OCI-LY7 (cell line): ENCODE results near the gene BCL2L13. TPM values are rescaled to one million over a fixed set of nuclear protein-coding genes. Genes with fewer than 3 reads are reported as not detected.

Experiments
- BruUV-seq: library from RNA; stranded (reverse); fragments of 400-500 nt; replicated peaks from 2 replicates; lab custom pipeline; 2021; lab: Mats Ljungman, UMichigan
- CTCF ChIA-PET: fragments of 300-600 bp; sonication (Branson Sonifier 250); formaldehyde crosslinking; loops from one replicate; lab custom pipeline; 2022; ENCODE audit warnings: antibody characterized with exemption; ENCODE audit not compliant: unreplicated experiment; lab: Charles Lee
- POLR2A ChIA-PET: fragments of 300-600 bp; sonication (Branson Sonifier 250); formaldehyde crosslinking; loops from one replicate; lab custom pipeline; 2022; ENCODE audit warnings: antibody characterized with exemption; lab: Charles Lee
- DNase-seq: peaks from one replicate; pipeline ENCODE4 v3.0.0-alpha.2; 2015; ENCODE audit warnings: low spot score
- H2AFZ ChIP-seq: fragments of 200-600 bp; sonication (generic), shearing (Covaris generic); 2 replicates; pipeline ENCODE4 v1.6.1; 2014; ENCODE audit warnings: mild to moderate bottlenecking, antibody characterized with exemption, low read length, moderate library complexity
- H3K27ac ChIP-seq: fragments of 200-600 bp; sonication (generic); 2 replicates; pipeline ENCODE4 v1.5.1; 2014; ENCODE audit warnings: mixed run types, low read depth, mild to moderate bottlenecking, moderate library complexity, low read length, inconsistent platforms; ENCODE audit not compliant: poor library complexity, severe bottlenecking
- H3K36me3 ChIP-seq: fragments of 200-600 bp; sonication (generic); 2 replicates; pipeline ENCODE4 v1.6.1; 2014; ENCODE audit warnings: mild to moderate bottlenecking, antibody characterized with exemption, low read length, moderate library complexity, mixed read lengths; ENCODE audit not compliant: insufficient read depth
- H3K4me1 ChIP-seq: fragments of 200-600 bp; sonication (generic); 2 replicates; pipeline ENCODE4 v1.5.1; 2014; ENCODE audit warnings: mild to moderate bottlenecking, low read length; ENCODE audit not compliant: insufficient read depth, poor library complexity, severe bottlenecking
- H3K4me2 ChIP-seq: fragments of 200-600 bp; sonication (generic); 2 replicates; pipeline ENCODE4 v1.6.1; 2014; ENCODE audit warnings: mild to moderate bottlenecking, low read length
- H3K4me3 ChIP-seq: fragments of 200-600 bp; sonication (generic); 2 replicates; pipeline ENCODE4 v1.5.1; 2014; ENCODE audit warnings: mild to moderate bottlenecking, low read depth, low read length; ENCODE audit not compliant: poor library complexity, severe bottlenecking
- H3K79me2 ChIP-seq: fragments of 200-600 bp; sonication (generic); 2 replicates; pipeline ENCODE4 v1.6.1; 2016; ENCODE audit warnings: low read depth, mild to moderate bottlenecking, low read length, moderate library complexity, mixed read lengths; ENCODE audit not compliant: insufficient read depth
- H3K9me2 ChIP-seq: fragments of 200-600 bp; sonication (generic); 2 replicates; pipeline ENCODE4 v1.6.1; 2016; ENCODE audit warnings: mild to moderate bottlenecking, low read length, mixed read lengths; ENCODE audit not compliant: insufficient read depth
- H3K9me3 ChIP-seq: fragments of 200-600 bp; sonication (generic); 2 replicates; pipeline ENCODE4 v1.6.1; 2014; ENCODE audit warnings: mild to moderate bottlenecking, mixed run types, low read length, mixed read lengths
- H4K20me1 ChIP-seq: fragments of 200-600 bp; sonication (generic); 2 replicates; pipeline ENCODE4 v1.6.1; 2014; ENCODE audit warnings: mild to moderate bottlenecking, antibody characterized with exemption, low read length, moderate library complexity, mixed read lengths; ENCODE audit not compliant: insufficient read depth
- CTCF ChIP-seq: fragments of 200-600 bp; sonication (generic); conservative IDR thresholded peaks from 2 replicates; pipeline ENCODE4 v1.5.1; 2014; ENCODE audit warnings: mild to moderate bottlenecking, antibody characterized with exemption, low read length, moderate library complexity, mixed read lengths
- EZH2phosphoT487 ChIP-seq: fragments of 200-600 bp; sonication (generic); IDR thresholded peaks from 2 replicates; pipeline ENCODE4 v1.6.1; 2018; ENCODE audit warnings: low read depth, borderline replicate concordance, mild to moderate bottlenecking, mixed run types, antibody characterized with exemption, low read length, moderate library complexity, mixed read lengths
- intact Hi-C: fragments of 100-400 bp; cut with micrococcal nuclease; formaldehyde crosslinking; loops from one replicate; pipeline ENCODE4 v1.10.0; 2022; ENCODE audit not compliant: unreplicated experiment
- total RNA-seq, 2 experiments: library from RNA; depleted of rRNA in 1 of 2; stranded (reverse); fragments of >200 nt in 1 of 2; shearing (Covaris generic) in 1 of 2; gene quantifications; 2 replicates each; pipeline ENCODE4 v1.2.3, GENCODE V29; 2014 to 2022

Gene BCL2L13
- total RNA-seq, 2 experiments from 2014 or later: 25.2 to 38.3 TPM

- no TSS peak for BruUV-seq
- intact Hi-C loops: no loop called here
- POLR2A ChIA-PET: interaction anchor here (0.5 to 0.6 kb wide), 3 partner anchors 14 to 315 kb away, joined by 3 to 5 read pairs (median 3); no protein-coding TSS in a partner anchor
These were observed 69.0 kb downstream of the BCL2L13 start for GRCh38 chr22:17707526-17707925.

GRCh38 chr22:17710023-17710422 lies 71.5 kb downstream of the BCL2L13 start:
- H4K20me1 ChIP-seq: no peaks in the 10 kb centered on the region
- no peak overlapping the region for H2AFZ ChIP-seq
- no peak overlapping the region for H3K4me3 ChIP-seq
- H3K4me1 ChIP-seq: peaks cover 17% of the 10 kb centered on the region
- peaks cover 23% of the 10 kb centered on the region for H3K36me3 ChIP-seq
- H3K9me3 ChIP-seq: no peaks in the 10 kb centered on the region
- ChIA-PET CTCF (no interaction called here), POLR2A (interaction anchor here (0.6 to 0.9 kb wide), 2 partner anchors 21 to 151 kb away, joined by 4 read pairs; no protein-coding TSS in a partner anchor)
- no peak overlapping the region for H3K4me2 ChIP-seq
- no peak for DNase-seq
- intact Hi-C loops: loop anchor here (2.0 kb wide), 1 partner anchor 19 kb away; no protein-coding TSS in a partner anchor
- no peak overlapping the region for H3K27ac ChIP-seq
- no peaks in the 10 kb centered on the region for H3K9me2 ChIP-seq
- no TSS peak for BruUV-seq
- TF ChIP-seq EZH2phosphoT487: no peak
- TF ChIP-seq CTCF: no peak
- H3K79me2 ChIP-seq: no peaks in the 10 kb centered on the region

More at GRCh38 chr22:17707526-17707925, 69.0 kb downstream of the BCL2L13 start:
- TF ChIP-seq EZH2phosphoT487: no peak
- TF ChIP-seq CTCF: no peak
- Histone ChIP-seq H3K36me3 (peaks cover 47% of the 10 kb centered on the region), H2AFZ (no peak overlapping the region), H3K9me2 (no peaks in the 10 kb centered on the region), H3K27ac (no peak overlapping the region), H3K4me3 (no peak overlapping the region), H3K79me2 (no peaks in the 10 kb centered on the region), H4K20me1 (no peaks in the 10 kb centered on the region), H3K4me1 (peaks cover 17% of the 10 kb centered on the region), H3K4me2 (no peak overlapping the region), H3K9me3 (no peaks in the 10 kb centered on the region)
- CTCF ChIA-PET: no interaction called here
- DNase-seq: no peak

- H3K36me3 ChIP-seq: peaks cover 12% of the 10 kb centered on the region
- no peak overlapping the region for H2AFZ ChIP-seq
- no peak for DNase-seq
- no peaks in the 10 kb centered on the region for H3K4me1 ChIP-seq
- H3K4me3 ChIP-seq: no peak overlapping the region
- H3K9me3 ChIP-seq: no peaks in the 10 kb centered on the region
- no peaks in the 10 kb centered on the region for H3K9me2 ChIP-seq
- no peaks in the 10 kb centered on the region for H3K79me2 ChIP-seq
- intact Hi-C loops: no loop called here
- no peak overlapping the region for H3K27ac ChIP-seq
- no peaks in the 10 kb centered on the region for H4K20me1 ChIP-seq
- CTCF ChIA-PET: no interaction called here
- no TSS peak for BruUV-seq
- POLR2A ChIA-PET: no interaction called here
- no peak for TF ChIP-seq EZH2phosphoT487
- no peak for TF ChIP-seq CTCF
- H3K4me2 ChIP-seq: no peak overlapping the region
These were observed 73.9 kb downstream of the BCL2L13 start for GRCh38 chr22:17712441-17712840.
